ENCODE data around the gene DES. TPM values are rescaled to one million over a fixed set of nuclear protein-coding genes. Genes with fewer than 3 reads are reported as not detected.

Gene DES
- polyA plus RNA-seq, 1 donor from 2014 or later = not detected

DNA sequence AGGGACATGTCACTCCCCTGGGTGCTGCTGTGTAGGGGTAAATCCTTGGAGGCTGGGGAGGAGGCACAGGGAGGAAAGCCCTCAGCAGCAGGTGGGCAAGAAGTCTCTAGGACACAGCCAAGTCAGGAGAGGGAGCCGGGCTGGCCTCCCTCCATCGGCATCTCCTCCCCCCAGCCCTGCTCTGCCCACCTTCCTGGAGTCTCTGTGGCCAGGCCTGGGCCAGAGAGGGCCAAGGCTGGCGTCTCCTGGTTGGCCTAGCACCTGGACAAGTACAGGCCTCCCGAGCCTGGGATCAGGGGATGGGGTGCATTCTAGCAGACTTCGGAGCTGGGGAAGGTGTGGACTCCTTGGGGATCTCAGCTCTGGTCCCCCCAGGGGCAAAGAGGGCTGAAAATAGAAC is 18.3 kb downstream of the DES start (continued):
- TF ChIP-seq, protein P1, sequence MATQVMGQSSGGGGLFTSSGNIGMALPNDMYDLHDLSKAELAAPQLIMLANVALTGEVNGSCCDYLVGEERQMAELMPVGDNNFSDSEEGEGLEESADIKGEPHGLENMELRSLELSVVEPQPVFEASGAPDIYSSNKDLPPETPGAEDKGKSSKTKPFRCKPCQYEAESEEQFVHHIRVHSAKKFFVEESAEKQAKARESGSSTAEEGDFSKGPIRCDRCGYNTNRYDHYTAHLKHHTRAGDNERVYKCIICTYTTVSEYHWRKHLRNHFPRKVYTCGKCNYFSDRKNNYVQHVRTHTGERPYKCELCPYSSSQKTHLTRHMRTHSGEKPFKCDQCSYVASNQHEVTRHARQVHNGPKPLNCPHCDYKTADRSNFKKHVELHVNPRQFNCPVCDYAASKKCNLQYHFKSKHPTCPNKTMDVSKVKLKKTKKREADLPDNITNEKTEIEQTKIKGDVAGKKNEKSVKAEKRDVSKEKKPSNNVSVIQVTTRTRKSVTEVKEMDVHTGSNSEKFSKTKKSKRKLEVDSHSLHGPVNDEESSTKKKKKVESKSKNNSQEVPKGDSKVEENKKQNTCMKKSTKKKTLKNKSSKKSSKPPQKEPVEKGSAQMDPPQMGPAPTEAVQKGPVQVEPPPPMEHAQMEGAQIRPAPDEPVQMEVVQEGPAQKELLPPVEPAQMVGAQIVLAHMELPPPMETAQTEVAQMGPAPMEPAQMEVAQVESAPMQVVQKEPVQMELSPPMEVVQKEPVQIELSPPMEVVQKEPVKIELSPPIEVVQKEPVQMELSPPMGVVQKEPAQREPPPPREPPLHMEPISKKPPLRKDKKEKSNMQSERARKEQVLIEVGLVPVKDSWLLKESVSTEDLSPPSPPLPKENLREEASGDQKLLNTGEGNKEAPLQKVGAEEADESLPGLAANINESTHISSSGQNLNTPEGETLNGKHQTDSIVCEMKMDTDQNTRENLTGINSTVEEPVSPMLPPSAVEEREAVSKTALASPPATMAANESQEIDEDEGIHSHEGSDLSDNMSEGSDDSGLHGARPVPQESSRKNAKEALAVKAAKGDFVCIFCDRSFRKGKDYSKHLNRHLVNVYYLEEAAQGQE (IDR thresholded peaks at IDR 0.05; ENCODE audit: borderline replicate concordance) = no peak
- TF ChIP-seq EP300 (conservative IDR thresholded peaks at IDR 0.05; ENCODE audit: poor library complexity, severe bottlenecking) (no peak), TAF1 (IDR thresholded peaks at IDR 0.05; ENCODE audit: low read depth) (no peak)

DNA sequence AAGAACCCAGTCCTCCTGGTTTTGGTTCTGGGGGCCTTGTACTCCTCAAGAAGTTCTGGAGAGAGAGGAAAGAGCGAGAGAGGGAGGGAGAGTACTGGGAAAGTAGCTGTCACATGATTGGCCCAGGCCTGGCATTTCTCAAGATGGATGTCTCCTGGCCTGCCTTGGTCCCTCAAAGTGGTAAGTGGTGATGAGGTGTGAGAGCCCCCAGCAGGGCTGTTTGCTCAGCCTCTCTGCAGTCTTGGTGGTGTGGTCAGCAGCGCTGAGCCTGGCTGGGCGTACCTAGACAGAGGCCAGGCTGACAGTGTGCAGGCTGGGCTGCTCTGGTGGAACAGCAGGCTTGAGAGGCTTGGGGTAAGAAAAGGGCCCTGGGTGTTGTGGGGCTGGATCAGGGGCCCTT is 19.0 kb downstream of the DES start:
- Histone ChIP-seq H2AFZ (ENCODE audit: low read depth, low read length) (no peak overlapping the region), H3K9ac (ENCODE audit: low read length) (no peak overlapping the region), H3K36me3 (ENCODE audit: insufficient read depth, low read length) (no peaks in the 10 kb centered on the region), H3K9me3 (ENCODE audit: low read length) (no peaks in the 10 kb centered on the region), H3K9me2 (ENCODE audit: insufficient read depth, low read length) (no peaks in the 10 kb centered on the region), H4K20me1 (ENCODE audit: insufficient read depth) (no peaks in the 10 kb centered on the region), H3K27ac (ENCODE audit: low read length) (no peak overlapping the region), H3F3A (ENCODE audit: insufficient read depth, low read length, poor library complexity, severe bottlenecking) (no peaks in the 10 kb centered on the region), H3K4me3 (ENCODE audit: low read length) (no peak overlapping the region), H3K79me2 (replicated peaks; ENCODE audit: insufficient read depth, low read length) (no peaks in the 10 kb centered on the region), H3K27me3 (ENCODE audit: insufficient read depth, low read depth, low read length) (peaks cover 36% of the 10 kb centered on the region), H3K4me2 (ENCODE audit: low read length) (no peak overlapping the region)
- TF ChIP-seq, protein P1 (IDR thresholded peaks at IDR 0.05; ENCODE audit: borderline replicate concordance) = no peak
- TF ChIP-seq RAD21 (conservative IDR thresholded peaks at IDR 0.05) (no peak), SMC3 (conservative IDR thresholded peaks at IDR 0.05; ENCODE audit: poor library complexity) (no peak), EZH2 (IDR thresholded peaks at IDR 0.05; ENCODE audit: borderline replicate concordance, insufficient read depth, low read length, poor library complexity, severe bottlenecking) (no peak), POLR2AphosphoS5 (IDR thresholded peaks at IDR 0.05) (no peak), EP300 (conservative IDR thresholded peaks at IDR 0.05; ENCODE audit: poor library complexity, severe bottlenecking) (no peak), MXI1 (conservative IDR thresholded peaks at IDR 0.05; ENCODE audit: poor library complexity, severe bottlenecking) (no peak), TAF1 (IDR thresholded peaks at IDR 0.05; ENCODE audit: low read depth) (no peak)
- TF ChIP-seq, protein P2, sequence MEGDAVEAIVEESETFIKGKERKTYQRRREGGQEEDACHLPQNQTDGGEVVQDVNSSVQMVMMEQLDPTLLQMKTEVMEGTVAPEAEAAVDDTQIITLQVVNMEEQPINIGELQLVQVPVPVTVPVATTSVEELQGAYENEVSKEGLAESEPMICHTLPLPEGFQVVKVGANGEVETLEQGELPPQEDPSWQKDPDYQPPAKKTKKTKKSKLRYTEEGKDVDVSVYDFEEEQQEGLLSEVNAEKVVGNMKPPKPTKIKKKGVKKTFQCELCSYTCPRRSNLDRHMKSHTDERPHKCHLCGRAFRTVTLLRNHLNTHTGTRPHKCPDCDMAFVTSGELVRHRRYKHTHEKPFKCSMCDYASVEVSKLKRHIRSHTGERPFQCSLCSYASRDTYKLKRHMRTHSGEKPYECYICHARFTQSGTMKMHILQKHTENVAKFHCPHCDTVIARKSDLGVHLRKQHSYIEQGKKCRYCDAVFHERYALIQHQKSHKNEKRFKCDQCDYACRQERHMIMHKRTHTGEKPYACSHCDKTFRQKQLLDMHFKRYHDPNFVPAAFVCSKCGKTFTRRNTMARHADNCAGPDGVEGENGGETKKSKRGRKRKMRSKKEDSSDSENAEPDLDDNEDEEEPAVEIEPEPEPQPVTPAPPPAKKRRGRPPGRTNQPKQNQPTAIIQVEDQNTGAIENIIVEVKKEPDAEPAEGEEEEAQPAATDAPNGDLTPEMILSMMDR (IDR thresholded peaks at IDR 0.05; ENCODE audit: poor library complexity, severe bottlenecking) = no peak
